Suprapubic skin (tissue), 4 donors: ENCODE measurements around the gene ARSB. TPM values are rescaled to one million over a fixed set of nuclear protein-coding genes. Genes with fewer than 3 reads are reported as not detected.
A peak's percentile ranks its signal among the peaks of the same experiment; 100 is the strongest.

ENCODE experiments used
- DNase-seq, 2 donors: peaks; one replicate each; pipeline ENCODE4 v3.0.0-alpha.2; 2019; ENCODE audit warnings: low spot score in 2 of 2
- H3K27ac ChIP-seq: fragments of 200-600 bp; sonication (generic); one replicate; pipeline ENCODE4 v1.5.1; 2019
- H3K27me3 ChIP-seq: fragments of 200-600 bp; sonication (generic); one replicate; pipeline ENCODE4 v1.5.1; 2019
- H3K36me3 ChIP-seq: fragments of 200-600 bp; sonication (generic); one replicate; pipeline ENCODE4 v1.5.1; 2019
- H3K4me1 ChIP-seq: fragments of 200-600 bp; sonication (generic); one replicate; pipeline ENCODE4 v1.5.1; 2019
- H3K4me3 ChIP-seq: fragments of 200-600 bp; sonication (generic); one replicate; pipeline ENCODE4 v1.5.1; 2019; ENCODE audit warnings: mild to moderate bottlenecking
- H3K9me3 ChIP-seq: fragments of 200-600 bp; sonication (generic); one replicate; pipeline ENCODE4 v1.5.1; 2019
- EP300 ChIP-seq: sonication (generic); formaldehyde crosslinking; IDR thresholded peaks from one replicate; pipeline ENCODE4 v1.6.1; 2017; ENCODE audit warnings: antibody characterized with exemption
- POLR2A ChIP-seq, 2 donors: fragments of 450-650 bp; IDR thresholded peaks; one replicate each; pipeline ENCODE4 v1.6.1; 2017; ENCODE audit warnings: antibody characterized with exemption in 2 of 2, mild to moderate bottlenecking in 2 of 2, moderate library complexity in 2 of 2
- POLR2AphosphoS5 ChIP-seq, 3 donors: sonication (generic); formaldehyde crosslinking; IDR thresholded peaks; one replicate each; pipeline ENCODE4 v1.6.1; 2017; ENCODE audit warnings: antibody characterized with exemption in 3 of 3
- WGBS: methylation state at CpG from one replicate; pipeline ENCODE4 v1.1.5; 2018; 5-methylcytosine and 5-hydroxymethylcytosine counted together
- total RNA-seq, 4 donors: library from RNA; depleted of rRNA; stranded (reverse); fragments of >200 nt; gene quantifications; one replicate each; pipeline ENCODE4 v1.1.0, GENCODE V29; 2016
- TF ChIP-seq, protein P1 (sequence below), 2 donors: fragments of 200-600 bp in 1 of 2; fragments of 450-650 bp in 1 of 2; sonication (generic) in 1 of 2; IDR thresholded peaks; one replicate each; pipeline ENCODE4 v1.5.1; 2016 to 2019; ENCODE audit warnings: antibody characterized with exemption in 2 of 2, mild to moderate bottlenecking in 1 of 2, moderate library complexity in 1 of 2

The ARSB gene
- total RNA-seq, 4 donors from 2014 or later: 3.1 to 5.1 (median 3.4) TPM

DNA sequence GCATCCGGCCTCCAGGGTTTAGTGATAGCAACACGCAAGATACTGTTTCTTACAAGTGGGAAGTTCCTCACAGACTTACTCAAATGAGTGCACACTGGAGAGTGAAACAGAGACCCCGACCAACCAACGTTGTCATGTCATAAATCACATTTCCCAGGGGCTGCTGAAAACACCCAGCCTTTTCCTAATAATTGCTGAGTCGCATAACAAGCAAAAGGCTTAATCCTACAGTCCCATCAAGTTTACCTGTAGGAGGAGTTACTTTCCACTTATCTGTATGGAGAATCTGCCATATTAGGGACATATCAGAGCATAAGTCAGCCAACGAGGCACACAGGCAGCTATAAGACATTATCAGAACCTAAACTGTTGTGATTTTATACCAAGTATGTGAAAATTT is 180.1 kb downstream of the ARSB start:
- no peak for TF ChIP-seq POLR2A (IDR thresholded peaks at IDR 0.05)
- TF ChIP-seq EP300: no peak
- no peak for TF ChIP-seq POLR2AphosphoS5 (IDR thresholded peaks at IDR 0.05)
- TF ChIP-seq, protein P1, sequence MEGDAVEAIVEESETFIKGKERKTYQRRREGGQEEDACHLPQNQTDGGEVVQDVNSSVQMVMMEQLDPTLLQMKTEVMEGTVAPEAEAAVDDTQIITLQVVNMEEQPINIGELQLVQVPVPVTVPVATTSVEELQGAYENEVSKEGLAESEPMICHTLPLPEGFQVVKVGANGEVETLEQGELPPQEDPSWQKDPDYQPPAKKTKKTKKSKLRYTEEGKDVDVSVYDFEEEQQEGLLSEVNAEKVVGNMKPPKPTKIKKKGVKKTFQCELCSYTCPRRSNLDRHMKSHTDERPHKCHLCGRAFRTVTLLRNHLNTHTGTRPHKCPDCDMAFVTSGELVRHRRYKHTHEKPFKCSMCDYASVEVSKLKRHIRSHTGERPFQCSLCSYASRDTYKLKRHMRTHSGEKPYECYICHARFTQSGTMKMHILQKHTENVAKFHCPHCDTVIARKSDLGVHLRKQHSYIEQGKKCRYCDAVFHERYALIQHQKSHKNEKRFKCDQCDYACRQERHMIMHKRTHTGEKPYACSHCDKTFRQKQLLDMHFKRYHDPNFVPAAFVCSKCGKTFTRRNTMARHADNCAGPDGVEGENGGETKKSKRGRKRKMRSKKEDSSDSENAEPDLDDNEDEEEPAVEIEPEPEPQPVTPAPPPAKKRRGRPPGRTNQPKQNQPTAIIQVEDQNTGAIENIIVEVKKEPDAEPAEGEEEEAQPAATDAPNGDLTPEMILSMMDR (IDR thresholded peaks at IDR 0.05): no peak
- no peak overlapping the region for H3K4me3 ChIP-seq
- no peaks in the 10 kb centered on the region for H3K36me3 ChIP-seq
- H3K4me1 ChIP-seq: no peaks in the 10 kb centered on the region
- DNase-seq: no peak
- no peak overlapping the region for H3K27ac ChIP-seq
- WGBS: 83% methylated on average over 6 of the region's 6 CpGs
- no peaks in the 10 kb centered on the region for H3K9me3 ChIP-seq
- no peaks in the 10 kb centered on the region for H3K27me3 ChIP-seq

DNA sequence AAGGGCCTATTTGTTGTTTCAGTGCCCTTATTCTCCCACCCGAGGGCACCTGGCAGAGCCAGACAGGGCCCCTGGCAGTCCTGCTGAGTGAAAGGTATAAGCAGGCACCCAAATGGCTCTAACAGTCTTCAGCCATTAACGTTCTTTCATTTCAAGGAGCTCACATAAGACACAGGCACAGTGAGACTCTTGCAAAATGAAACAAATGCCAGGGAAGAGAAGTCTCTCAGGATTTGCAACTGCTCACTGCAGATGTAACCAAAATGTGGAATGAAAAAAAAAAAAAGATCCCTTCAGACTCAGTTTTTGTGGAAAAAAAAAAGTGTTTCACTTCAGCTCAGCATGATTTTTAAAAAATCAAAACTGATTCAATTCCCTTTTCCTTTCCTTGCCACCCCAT is 181.2 kb downstream of the ARSB start:
- no peak overlapping the region for H3K27ac ChIP-seq
- WGBS: 62% methylated on average over 2 of the region's 2 CpGs

DNA sequence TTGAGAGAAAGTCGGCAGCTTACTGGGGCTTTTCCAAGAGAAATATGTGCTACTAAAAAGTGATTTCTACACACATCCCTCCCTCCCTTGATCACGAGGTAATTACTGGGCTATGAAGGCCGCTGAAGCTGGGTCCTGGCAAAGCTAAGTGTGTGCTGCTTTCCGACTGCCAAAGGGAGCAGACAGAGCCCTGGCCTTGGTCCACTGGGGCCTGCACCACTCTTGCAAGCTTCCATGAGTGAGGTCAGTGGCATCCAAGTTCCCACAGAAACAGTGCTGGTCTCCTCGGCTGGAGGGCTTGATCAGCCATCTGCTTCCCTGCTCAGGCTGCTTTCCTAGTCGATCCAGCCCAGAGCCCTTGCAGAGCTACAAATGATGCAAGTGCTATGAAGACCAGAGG is 181.8 kb downstream of the ARSB start:
- Histone ChIP-seq H3K36me3 (no peaks in the 10 kb centered on the region), H3K27me3 (no peaks in the 10 kb centered on the region), H3K9me3 (no peaks in the 10 kb centered on the region), H3K27ac (no peak overlapping the region), H3K4me3 (no peak overlapping the region), H3K4me1 (no peaks in the 10 kb centered on the region)
- 55% methylated on average over 6 of the region's 6 CpGs for WGBS
- TF ChIP-seq EP300: no peak
- TF ChIP-seq, protein P1 (IDR thresholded peaks at IDR 0.05): no peak
- TF ChIP-seq POLR2A (IDR thresholded peaks at IDR 0.05): no peak
- peak in 1 of 3 donors; percentile 36 for TF ChIP-seq POLR2AphosphoS5 (IDR thresholded peaks at IDR 0.05)
- peak; percentile 86 to 88 for DNase-seq

More for the DNA sequence above, 181.2 kb downstream of the ARSB start:
- Histone ChIP-seq H3K4me3 (no peak overlapping the region), H3K4me1 (no peaks in the 10 kb centered on the region), H3K9me3 (no peaks in the 10 kb centered on the region), H3K36me3 (no peaks in the 10 kb centered on the region), H3K27me3 (no peaks in the 10 kb centered on the region)
- TF ChIP-seq POLR2A (IDR thresholded peaks at IDR 0.05): no peak
- TF ChIP-seq, protein P1 (IDR thresholded peaks at IDR 0.05): no peak
- no peak for TF ChIP-seq EP300
- TF ChIP-seq POLR2AphosphoS5 (IDR thresholded peaks at IDR 0.05): no peak
- DNase-seq: no peak

DNA sequence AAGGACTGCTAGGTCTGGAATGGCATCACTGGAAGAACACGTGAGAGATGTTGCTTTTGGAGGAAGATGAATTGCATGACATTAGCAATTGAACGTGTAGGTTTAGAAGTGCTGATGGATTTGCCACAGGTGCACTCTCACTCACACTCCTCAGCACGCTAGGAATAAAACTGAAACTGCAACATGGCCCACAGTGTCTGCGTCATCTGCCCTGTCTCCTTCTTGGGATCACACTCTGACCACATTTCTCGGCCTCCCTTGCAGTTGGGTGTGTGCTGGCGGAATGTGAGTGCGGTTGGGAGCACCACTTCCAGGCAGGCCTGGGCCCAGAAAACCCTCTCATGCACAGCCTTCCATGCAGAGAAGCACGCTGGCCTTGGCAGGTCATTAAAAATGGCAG is 183.7 kb downstream of the ARSB start:
- Histone ChIP-seq H3K9me3 (no peaks in the 10 kb centered on the region), H3K27ac (no peak overlapping the region), H3K4me3 (no peak overlapping the region), H3K4me1 (no peaks in the 10 kb centered on the region), H3K36me3 (no peaks in the 10 kb centered on the region), H3K27me3 (no peaks in the 10 kb centered on the region)
- DNase-seq: no peak
- WGBS: 97% methylated on average over 8 of the region's 8 CpGs
- TF ChIP-seq, protein P1 (IDR thresholded peaks at IDR 0.05): no peak
- TF ChIP-seq POLR2A (IDR thresholded peaks at IDR 0.05) (no peak), EP300 (no peak), POLR2AphosphoS5 (IDR thresholded peaks at IDR 0.05) (no peak)

DNA sequence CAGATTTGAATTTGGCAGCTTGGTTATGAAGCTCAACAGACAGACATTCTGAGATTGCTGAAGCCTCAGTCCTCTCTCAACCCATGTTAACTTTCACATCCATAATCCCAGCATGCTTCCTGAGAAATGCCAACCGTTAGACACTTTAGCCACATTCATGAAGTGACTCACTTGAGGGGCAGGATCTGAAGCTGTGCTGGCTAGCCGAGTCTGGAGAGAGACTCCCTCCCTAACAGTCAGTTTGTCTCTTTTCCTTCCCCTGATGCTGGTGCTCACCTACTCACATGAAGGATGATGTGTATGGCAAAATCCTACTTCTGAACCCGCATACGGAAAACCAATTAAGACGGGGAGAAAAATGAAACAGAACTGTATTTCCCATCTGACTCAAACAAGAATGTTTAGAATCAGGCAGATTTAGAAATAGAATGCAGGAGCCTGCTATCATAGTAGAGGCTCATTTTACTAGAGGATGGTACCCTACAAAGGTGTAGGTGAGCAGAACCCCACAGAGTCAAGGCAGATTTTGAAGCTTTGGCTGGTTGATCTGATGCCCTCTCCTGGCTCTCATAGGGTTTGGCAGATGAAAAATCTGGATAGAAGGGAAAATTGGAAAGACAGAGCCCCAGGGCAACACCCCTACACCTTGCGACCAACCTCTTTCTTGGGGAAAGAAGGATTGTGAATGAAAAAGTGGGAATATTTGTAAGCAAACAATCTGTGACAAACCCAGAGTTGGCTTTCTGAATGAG is 185.7 kb downstream of the ARSB start:
- H3K4me1 ChIP-seq: no peaks in the 10 kb centered on the region
- WGBS: 86% methylated on average over 6 of the region's 6 CpGs
- no peak for DNase-seq
- no peak overlapping the region for H3K27ac ChIP-seq
- H3K9me3 ChIP-seq: no peaks in the 10 kb centered on the region
- TF ChIP-seq EP300: no peak
- TF ChIP-seq POLR2A (IDR thresholded peaks at IDR 0.05): no peak
- TF ChIP-seq POLR2AphosphoS5 (IDR thresholded peaks at IDR 0.05): no peak
- TF ChIP-seq, protein P1 (IDR thresholded peaks at IDR 0.05): no peak
- H3K27me3 ChIP-seq: no peaks in the 10 kb centered on the region
- no peaks in the 10 kb centered on the region for H3K36me3 ChIP-seq
- H3K4me3 ChIP-seq: no peak overlapping the region
